ENCODE results near the gene MAMLD1.
"Not testable (repeated sequence)": the region's sequence is repeated elsewhere in the genome, so short reads cannot be mapped to it uniquely, and the experiment has no call there.

The MAMLD1 gene

DNA sequence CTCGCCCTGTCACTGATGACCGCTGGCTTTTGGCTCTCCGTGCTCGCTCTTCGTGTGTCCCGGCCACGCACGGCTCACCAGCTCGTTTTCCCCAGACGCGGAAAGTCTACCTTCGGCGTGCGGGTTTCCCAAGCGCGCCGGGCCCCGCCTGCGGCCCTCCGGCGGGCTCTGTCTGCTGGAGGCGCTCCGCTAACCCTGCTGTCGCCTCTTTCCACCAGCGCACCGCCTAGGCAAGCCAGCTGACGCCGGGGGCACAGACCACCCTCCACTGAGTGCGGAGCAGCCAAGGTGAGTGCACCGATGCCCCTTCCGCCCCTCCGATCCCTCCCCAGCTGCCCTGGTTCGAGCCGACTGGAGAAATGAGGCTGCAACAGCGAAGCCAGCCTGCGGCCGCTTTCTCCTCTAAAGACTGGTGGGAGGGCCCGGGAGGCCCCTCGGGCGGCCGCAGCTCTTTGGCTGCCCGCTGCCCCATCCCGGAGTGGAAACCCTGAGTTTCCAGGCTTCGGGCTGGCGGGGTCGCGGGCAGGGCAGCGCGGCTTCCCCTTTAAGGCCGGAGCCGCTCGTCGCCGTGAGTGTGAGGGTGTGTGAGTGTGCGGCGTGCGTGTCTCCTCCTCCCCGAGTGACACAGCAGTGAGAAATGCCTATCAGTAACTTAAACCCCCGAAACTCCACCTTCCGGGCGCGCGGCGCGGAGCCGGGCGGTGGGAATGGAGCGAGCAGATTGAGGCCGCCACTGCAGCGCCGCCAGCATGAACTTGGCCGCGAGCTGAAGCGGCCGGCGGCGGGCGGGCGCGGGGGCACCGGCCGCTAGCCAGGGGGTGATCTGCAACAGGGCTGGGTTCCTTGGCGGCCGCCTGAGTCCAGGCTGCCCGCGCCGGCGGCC lies at the start of gene MAMLD1:
Gene MAMLD1 (plus strand): TSS at position 719 of the 883 bp plus-strand sequence. CDS start 82,200 bp downstream, outside the sequence.
- peak; percentile 34 to 41 for DNase-seq

- DNase-seq: no peak
Observed at GRCh38 chrX:150313514-150313913, 49.6 kb upstream of the MAMLD1 start.

DNA sequence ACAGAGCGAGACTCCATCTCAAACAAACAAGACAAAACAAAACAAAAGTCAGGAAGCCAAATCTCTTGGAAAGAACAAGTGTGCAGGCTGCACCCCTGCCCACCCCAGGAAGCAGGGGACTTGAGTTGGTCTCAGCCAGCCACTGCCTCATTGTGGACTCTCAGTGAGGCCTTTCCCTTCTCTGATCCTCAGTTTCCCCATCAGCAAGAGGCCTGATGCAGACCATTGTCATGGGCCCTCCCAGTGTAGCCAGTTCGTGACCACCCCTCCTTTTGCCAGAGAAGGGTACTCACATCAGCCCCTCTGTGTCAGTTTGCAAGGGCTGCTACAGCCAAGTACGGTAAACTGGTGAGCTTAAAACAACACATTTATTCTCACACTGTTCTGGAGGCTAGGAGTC lies 48.9 kb upstream of the MAMLD1 start:
- no peak for DNase-seq

DNA sequence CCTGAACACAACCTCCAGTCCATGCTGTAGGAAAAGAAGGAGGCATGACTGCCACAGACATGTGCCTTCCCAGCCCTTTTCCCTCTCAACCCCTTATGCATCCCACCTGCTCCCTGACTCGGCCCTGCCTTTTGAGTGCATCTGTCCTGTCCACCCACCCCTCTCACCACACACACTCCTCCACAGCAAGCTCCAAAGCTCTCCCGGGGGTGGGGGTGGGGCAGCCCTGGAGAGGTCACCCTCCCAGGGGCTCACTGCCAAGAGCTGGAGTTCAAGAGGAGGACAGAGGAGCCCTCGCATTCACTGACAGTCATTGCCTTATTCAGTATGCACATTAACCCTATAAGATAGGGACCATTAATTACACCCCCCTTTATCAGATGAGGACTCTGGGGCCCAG lies 46.6 kb upstream of the MAMLD1 start:
- no peak for DNase-seq

- DNase-seq: no peak
Observed at GRCh38 chrX:150323020-150323419, 40.1 kb upstream of the MAMLD1 start.

- DNase-seq: no peak
Observed at GRCh38 chrX:150324035-150324728, 38.9 kb upstream of the MAMLD1 start.

- DNase-seq: no peak
Observed at GRCh38 chrX:150324919-150325318, 38.2 kb upstream of the MAMLD1 start.

GRCh38 chrX:150326541-150327247 lies 36.4 kb upstream of the MAMLD1 start:
- DNase-seq: no peak

- DNase-seq: no peak
Observed at GRCh38 chrX:150329282-150329681, 33.8 kb upstream of the MAMLD1 start.

DNA sequence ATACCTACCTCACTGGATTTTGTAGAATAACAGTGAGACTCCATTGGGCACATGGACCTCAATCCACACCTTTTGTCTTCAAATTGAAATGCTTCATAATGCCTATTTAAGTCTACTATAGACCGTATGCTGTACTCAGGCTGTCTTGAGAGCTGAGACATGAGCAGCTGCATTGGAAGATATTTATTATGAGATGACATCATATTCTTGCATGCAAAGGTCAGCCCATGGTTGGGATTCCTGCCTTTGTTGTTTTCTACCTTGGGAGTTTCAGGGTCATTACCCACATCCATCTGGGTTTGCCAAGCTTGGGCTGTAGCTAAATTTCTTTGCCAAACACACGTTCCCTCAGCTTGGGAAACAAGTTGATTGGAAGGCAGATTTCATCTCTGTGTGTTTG lies 33.2 kb upstream of the MAMLD1 start:
- DNase-seq: no peak

DNA sequence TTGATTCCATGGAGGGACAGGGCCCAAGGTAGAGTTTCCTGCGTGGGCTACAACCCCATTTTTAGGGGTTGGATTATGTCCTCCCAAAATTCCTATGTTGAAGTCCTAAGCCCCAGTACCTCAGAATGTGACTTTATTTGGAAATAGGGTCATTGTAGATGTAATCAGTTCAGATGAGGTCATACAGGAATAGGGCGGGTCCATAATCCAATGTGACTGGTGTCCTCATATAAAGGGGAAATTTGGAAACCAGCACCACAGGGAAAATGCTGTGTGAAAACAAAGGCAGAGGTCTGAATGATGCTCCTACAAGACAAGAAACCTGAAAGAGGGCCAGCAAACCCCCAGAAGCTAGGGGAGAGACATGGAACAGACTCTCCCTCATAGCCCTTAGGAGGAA lies 31.1 kb upstream of the MAMLD1 start:
- no peak for DNase-seq

DNA sequence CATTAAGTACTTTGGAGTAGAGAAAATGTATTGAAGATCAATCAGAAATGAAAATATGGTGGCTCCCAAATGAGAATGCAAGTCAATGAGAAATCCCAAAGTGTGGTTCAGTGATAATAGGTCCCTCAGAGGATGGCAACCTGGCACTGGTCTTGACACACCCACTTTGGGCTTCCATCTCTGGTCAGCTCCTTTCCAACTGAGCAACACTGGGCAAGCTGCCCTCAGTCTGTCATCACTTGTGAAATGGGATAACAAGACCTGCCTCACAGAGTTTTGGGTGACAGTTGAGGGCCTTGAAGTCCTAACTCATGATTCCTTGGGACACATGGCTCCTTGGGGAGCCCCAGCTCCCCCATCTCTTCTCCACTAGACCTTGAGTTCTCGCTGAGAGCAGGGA lies 29.0 kb upstream of the MAMLD1 start:
- DNase-seq: no peak

GRCh38 chrX:150334981-150335380 lies 28.1 kb upstream of the MAMLD1 start:
- no peak for DNase-seq

GRCh38 chrX:150337026-150337425 lies 26.1 kb upstream of the MAMLD1 start:
- DNase-seq: no peak

- no peak for DNase-seq
Observed at GRCh38 chrX:150337536-150337935, 25.6 kb upstream of the MAMLD1 start.

- no peak for DNase-seq
Observed at GRCh38 chrX:150338615-150339014, 24.5 kb upstream of the MAMLD1 start.

GRCh38 chrX:150339736-150340135 lies 23.4 kb upstream of the MAMLD1 start:
- DNase-seq: no peak

DNA sequence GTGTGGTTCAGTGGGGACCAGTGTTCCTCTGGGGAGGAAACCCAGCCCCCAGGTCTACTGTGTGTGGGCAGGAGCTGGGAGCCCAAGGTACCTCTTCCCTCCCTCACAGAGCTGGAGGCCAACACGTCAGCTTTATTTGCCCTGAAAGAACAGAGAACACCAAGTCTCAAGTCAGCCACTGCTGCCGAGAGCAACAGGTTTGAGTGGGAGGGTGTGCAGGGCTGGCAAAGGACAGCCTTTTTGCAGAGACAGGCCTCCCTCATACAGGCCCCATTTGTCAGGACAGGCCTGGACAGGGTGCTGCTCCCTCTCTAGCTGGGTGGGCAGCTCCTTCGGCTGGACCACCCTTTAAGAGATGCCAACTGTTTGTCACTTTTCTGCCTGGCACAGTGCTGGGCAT lies 22.8 kb upstream of the MAMLD1 start:
- DNase-seq: not testable (repeated sequence)

GRCh38 chrX:150347471-150347870 lies 15.6 kb upstream of the MAMLD1 start:
- no peak for DNase-seq

DNA sequence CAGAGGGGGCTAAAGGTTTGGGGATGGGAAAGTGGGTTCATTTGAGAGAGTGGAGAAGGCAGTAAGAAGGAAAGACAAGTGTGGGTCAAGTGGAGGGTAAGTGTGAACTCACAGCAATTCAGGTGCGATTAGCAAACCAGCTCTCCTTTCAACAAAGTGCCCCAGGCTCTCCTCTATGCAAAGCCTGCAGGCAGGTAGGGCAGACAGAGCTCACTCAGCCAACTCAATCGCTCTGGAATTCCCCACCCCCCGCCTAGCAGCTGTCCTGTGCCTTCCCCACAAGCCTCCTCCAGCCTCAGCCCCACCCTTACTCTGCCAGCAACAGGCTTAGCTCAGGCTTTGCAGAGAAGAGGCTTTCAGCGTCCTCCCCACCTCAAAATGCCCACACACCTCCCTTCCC lies 14.8 kb upstream of the MAMLD1 start:
- no peak for DNase-seq

DNA sequence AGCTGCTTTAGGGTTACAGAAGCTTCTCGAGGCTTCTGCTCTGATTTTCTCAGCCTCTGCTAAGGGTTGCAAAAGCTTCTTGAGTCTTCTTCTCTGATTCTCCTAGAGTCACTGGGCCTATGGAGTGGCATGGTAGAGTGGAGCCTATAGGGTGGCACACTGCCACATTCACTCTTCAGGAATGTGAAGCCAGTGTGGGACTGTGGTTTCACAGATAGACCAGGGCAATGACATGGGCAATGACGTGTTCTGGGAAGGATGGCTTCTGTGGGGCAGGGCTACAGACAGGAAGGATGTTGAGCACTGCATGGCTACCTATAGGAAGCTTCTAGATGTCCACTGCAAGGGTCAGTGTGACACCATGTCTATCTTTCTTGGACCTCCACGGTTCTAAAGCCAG lies 11.0 kb upstream of the MAMLD1 start:
- no peak for DNase-seq

DNA sequence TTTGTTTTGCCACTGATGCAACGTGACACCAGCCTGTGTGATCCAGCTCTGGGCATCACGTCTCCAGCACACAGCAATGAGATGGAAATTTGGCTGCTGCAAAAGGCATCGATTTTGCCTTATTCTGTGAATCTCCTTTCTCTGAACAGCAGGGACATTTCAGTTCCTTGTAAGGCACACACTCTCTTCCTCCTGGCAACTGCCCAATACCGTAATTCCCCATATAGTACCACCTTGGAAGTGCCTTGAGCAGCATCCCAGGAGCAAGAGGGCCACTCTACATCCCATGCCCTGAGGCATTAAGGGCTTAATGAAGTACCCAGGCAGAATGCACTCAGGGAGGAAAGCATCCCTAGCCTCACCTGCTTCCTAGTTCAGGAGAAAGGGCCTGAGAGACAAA lies 10.5 kb upstream of the MAMLD1 start:
- no peak for DNase-seq

- DNase-seq: no peak
Observed at GRCh38 chrX:150355913-150356312, 7.2 kb upstream of the MAMLD1 start.

DNA sequence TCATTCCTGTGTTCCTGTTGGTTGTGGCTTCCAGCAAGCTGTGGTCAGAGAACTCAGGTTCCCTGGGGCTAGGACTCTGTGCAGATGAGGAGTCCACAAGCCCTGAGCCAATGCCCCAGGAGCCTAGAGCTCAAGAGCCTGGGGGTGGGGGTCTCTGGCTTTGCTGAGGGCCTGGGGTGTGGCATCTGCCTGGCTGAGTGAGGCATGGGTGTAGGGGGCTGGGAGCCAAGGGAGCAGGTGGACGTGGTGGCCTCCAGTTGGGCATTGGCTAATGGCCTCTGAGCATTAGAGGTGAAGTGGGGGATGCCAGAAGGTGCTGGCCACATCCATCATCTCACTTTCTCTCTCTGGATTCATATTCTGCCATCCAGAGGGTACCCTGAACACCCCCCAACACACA lies 5.3 kb upstream of the MAMLD1 start:
- DNase-seq: no peak
